GM19397 (cell line): ENCODE measurements around the gene CCDC33.

ENCODE experiments used
- ATAC-seq: cut with Tn5 transposase; IDR thresholded peaks from one replicate; pipeline ENCODE4 v1.9.1; 2021; ENCODE audit warnings: mild to moderate bottlenecking, moderate library complexity; ENCODE audit not compliant: unreplicated experiment

CCDC33 gene

GRCh38 chr15:74228723-74229081 lies 7.4 kb upstream of the CCDC33 start:
- ATAC-seq, result no peak

DNA sequence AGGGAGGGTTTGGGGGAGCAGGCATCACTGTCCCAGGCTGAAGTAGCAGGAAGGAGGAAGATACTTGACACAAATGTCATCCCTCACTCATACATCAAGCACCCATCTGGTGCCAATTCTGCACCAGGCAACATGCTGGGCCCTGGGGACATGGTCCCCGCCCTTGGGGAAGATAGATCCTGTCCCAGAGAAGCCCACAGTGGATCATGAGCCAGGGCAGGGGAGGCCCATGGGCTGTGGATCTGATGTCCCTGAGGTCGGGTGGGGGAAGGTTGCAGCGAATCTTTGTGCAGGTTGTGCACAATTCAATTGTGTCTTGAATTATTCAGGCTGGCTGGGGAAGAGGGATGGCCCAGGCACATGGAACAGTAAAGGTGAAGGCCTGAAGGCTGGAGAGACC lies 6.4 kb upstream of the CCDC33 start:
- ATAC-seq, result no peak

DNA sequence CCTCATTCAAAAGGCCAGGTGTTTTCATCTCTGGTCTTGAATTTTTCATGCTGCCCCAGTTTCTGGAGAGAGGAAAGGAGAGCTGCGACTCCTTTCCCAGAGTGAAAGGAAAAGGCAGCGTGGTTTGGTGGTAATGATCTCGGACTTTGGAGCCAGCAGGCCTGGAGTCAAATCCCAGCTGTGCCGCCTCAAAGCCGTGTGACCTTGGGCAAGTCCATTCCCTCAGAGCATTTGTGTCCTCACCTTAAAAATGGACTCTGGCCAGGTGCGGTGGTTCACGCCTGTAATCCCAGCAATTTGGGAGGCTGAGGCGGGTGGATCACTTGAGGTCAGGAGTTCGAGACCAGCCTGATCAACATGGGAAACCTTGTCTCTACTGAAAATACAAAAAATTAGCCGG lies 4.7 kb upstream of the CCDC33 start:
- no peak for ATAC-seq

DNA sequence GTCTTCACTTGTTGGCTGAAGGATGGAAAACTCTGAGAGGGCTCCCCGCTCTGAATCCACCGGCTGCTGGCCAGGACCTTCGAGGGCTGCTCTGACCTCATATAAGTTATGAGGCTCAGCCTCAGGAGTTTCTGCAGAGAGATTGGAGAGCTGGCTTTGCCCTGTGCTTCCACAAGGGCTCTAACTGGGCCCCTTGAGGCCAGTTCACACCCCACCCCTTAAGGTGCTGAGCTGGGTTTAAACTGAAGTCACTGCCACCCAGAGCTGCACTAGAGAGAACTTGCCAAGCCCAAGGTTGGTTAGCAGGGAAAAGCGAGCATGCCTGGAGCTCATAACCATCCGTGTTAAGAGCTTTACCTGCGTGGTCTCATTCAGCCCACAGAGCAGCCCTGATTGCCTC lies 2.8 kb upstream of the CCDC33 start:
- ATAC-seq, result no peak

- no peak for ATAC-seq
Observed at GRCh38 chr15:74233851-74234597, 2.1 kb upstream of the CCDC33 start.

DNA sequence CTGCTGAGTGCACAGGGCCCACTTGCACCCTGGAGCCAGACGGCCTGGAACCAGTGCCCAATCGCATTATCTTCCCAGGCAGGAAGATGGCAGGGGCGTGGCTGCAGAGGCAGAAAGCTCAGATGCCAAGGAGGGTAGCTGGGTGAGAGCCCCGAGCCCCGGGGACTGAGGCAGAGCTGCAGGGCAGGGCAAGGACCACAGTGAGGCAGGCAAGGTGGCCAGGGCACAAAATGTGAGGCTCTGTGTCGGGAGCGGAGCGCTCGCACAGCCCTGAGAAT lies 1.6 kb upstream of the CCDC33 start:
- no peak for ATAC-seq

- ATAC-seq, result no peak
Observed at GRCh38 chr15:74239051-74239705, 3.1 kb downstream of the CCDC33 start.

GRCh38 chr15:74240002-74240568 lies 4.0 kb downstream of the CCDC33 start:
- no peak for ATAC-seq

- no peak for ATAC-seq
Observed at GRCh38 chr15:74240897-74241614, 4.9 kb downstream of the CCDC33 start.

DNA sequence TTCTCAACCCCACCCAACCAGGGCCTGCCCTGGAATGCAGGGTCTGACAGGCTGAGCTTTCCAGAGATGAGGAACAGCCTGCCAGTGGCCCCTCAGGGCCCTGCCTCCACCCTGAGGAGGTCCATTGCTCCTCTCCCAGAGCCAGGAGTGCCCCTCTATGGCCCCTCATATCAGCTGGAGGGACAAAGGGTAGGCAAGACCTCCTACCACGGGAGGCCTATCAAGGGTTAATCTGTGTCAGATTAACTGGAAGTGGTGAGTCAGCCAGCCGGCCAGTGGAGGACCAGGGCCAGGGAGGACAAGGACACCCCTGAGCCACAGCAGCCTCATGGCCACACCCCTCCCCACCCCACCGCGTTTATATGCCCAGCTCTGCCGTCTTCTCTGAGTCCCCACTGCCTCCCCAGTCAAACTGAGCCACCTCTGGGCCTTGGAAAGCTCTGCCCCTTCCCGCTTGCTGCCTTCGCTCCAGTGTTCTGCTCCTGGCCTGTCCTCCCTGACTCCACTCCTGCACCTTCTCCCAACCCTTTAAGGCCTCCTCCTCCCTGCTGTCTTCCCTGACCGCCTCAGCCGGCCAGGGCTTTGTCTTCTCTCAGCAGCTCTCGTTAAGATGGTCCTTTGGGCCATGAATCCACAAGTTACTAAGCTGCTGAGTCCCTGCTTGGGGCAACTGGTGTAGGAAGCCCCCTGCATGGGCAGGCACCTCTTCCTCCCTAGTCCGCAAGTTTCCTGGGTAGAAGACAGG lies 6.5 kb downstream of the CCDC33 start:
- no peak for ATAC-seq

GRCh38 chr15:74243431-74243830 lies 7.3 kb downstream of the CCDC33 start:
- no peak for ATAC-seq

DNA sequence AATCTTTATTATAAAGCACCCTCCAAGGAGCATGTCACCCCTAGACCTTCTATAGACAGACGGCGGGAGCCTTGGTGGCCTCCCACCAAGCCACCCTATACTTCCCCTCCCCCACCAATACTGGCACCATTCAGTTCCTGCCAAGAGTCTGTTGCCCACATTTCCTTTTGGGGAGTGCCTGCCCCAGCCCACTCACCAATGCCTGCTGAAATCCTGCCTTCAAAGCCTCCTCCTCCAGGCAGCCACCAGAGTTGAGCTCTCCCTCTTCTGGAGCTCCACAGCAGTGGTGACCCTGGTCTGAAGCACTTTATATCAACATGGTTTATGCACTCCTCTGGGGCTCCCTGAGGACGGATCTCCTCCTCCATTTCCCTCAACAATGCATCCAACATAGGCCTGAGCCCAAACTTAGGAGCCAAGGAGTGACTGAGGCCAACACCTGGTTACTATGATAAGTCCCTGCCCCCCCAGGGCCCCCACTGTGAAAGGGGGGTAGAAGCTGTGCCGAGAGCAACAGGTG lies 8.8 kb downstream of the CCDC33 start:
- no peak for ATAC-seq

DNA sequence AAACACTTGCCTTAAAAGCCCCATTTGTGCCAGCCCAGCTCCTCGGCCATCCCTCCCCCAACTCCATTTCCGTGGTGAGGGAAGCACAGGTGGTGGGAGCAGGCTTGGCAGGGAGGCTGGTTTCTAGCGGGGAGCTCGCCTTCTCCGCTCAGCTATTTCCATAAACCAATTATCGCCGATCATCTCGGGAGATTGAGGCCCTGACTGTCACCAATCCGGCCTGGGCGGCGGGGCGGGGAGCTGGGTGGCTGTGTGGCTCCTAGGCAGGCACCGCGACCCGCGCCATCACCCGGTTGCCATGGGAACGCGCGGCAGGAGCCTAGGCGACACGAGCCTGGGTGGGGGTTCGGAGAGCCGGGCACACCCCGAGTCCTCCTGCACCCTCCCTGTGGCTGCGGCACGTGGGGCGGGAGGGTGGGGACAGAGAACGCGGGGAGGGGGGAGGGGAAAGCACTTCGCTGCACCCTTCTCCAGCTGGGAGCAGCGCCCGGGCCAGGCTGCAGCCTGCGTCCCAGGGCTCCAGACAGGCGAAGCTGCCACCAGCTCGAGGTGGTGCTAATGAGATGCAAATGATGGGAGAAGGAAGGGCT lies 9.3 kb downstream of the CCDC33 start:
- no peak for ATAC-seq

DNA sequence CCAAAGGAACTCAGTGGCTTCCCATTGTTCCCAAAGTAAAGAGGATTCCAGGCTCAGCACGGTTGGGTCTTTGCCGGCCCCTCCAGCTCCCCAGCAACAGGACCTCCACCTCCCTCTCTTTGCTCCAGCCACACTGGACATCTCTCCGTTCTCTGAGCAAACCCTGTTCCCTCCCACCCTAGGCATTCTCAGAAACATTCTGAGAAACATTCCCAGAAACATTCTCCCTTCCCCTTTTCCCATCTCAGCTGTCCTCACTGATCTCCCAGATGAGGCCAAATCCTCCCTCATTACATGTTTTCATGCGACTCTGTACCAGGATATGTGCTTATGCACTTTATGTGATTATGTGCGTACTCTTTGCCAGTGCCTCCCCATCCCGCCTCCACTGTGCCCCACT lies 14.1 kb downstream of the CCDC33 start:
- no peak for ATAC-seq

GRCh38 chr15:74251131-74251811 lies 15.1 kb downstream of the CCDC33 start:
- no peak for ATAC-seq

DNA sequence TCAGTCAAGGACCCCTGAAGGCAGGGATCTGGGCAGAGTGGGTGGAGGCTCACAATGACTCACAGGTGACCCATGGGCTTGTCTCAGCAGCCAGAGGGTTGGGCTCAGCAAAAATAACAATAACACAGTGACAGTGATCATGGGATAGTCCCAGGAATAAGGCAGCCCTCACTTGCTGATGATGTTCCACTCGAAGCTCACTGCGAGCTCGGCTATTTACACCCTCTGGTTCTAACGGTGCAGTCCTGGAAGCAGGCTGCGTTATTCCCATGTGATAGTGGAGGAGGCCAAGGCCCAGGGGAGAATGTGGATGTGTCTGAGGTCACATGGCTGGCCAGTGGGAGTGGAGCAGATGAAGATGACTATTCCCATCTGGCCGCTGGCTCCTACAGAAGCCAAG lies 16.2 kb downstream of the CCDC33 start:
- no peak for ATAC-seq

DNA sequence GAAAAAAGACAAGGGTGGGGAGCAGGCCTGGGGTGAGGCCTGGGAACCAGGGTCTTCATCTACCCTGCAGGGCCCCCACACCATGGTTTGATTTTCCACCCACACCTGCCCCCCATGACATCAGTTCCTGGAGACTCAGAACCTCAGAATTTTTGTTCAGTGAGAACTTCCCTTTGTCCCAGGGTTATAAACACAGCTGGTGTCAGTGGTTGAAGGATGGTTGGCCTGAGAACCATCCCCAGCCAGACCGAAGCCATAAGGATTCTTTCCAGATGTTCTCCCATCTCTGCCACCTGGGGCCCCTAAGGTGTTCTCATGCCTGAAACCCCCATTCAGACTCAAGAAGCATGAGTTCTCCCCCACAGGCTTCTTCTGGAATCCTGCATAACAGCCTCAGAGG lies 16.6 kb downstream of the CCDC33 start:
- no peak for ATAC-seq

DNA sequence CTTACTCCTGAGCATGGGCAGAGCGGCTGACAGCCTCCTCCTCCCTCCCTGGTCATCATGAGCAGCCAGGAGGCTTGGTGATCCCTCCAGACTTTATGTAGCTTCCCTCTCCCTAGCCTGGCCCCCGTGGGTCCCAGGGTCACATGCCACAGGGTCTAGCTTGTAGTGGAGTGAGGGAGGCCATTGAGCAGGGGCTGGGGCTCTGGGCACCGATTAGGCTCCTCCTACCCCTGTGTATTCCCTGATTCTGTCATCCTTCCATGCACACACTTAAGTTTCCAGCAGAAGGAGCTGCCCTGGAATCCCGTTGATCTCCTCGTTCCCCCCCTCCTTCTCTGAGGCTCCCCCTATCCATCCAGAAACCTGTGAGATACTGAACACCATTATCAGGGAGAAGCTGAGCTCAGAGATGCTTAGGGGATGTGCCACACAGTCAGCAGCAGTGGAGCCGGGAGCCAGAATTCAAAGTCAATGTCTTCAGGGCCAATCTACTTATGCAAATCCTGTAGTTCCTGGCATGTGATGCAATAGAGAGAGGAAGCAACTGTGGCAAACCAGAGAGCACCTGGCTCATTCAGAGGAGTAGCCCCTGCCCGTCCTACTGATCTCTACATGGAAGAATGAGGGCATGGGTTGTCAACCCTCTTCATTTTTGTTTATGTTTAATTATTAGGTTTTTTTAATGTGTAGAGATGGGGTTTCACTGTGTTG lies 17.2 kb downstream of the CCDC33 start:
- no peak for ATAC-seq

DNA sequence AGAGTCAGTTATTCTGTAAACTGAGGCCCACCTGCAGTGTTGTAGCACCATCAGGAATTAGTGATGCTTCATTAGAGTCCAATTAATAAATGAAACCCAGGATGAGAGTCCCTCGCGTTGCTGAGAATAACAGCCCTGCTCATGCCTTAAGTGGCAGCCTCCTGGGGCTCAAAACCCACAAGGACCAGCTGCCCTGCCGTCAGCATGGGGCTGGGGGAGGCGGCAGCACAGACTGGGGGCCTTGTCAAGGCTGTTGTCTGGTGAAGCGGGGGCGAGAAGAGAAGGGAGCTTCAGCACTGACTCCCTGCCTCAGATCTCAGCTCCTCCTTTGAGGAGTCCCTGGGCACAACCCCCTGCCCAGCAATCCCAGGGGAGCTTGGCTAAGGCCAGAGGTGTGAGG lies 21.0 kb downstream of the CCDC33 start:
- ATAC-seq, result no peak

GRCh38 chr15:74257623-74258022 lies 21.5 kb downstream of the CCDC33 start:
- ATAC-seq, result no peak
